ENCODE measurements around the gene ZDHHC5.
A peak's percentile ranks its signal among the peaks of the same experiment; 100 is the strongest.
"Not testable (repeated sequence)": the region's sequence is repeated elsewhere in the genome, so short reads cannot be mapped to it uniquely, and the experiment has no call there.

The ZDHHC5 gene

GRCh38 chr11:57711414-57712255, 43.7 kb downstream of the ZDHHC5 start, which contains the start of gene MED19:
Gene MED19, minus strand, starts transcription at chr11:57712215. Its CDS starts 36 bp downstream, at chr11:57712179.
- H3K4me3 ChIP-seq (ENCODE audit: low read length), result peak within 1 kb of the TSS; percentile 99
- H3K4me1 ChIP-seq (ENCODE audit: control insufficient read depth, insufficient read depth, low read length), result peaks cover 23% of the 10 kb centered on the region
- H3K9ac ChIP-seq (ENCODE audit: low read length), result peak within 1 kb of the TSS; percentile 98
- no peaks in the 10 kb centered on the region for H3K9me3 ChIP-seq (ENCODE audit: control insufficient read depth, low read length)
- no peaks in the 10 kb centered on the region for H3K27me3 ChIP-seq (replicated peaks; ENCODE audit: control insufficient read depth, insufficient read depth, low read length)
- H3K36me3 ChIP-seq (ENCODE audit: control insufficient read depth, insufficient read depth, low read length, severe bottlenecking), result peaks cover under 1% of the 10 kb centered on the region
- DNase-seq (ENCODE audit: low read depth), result peak; percentile 77

- Histone ChIP-seq H3K36me3 (ENCODE audit: control insufficient read depth, insufficient read depth, low read length, severe bottlenecking) (no peaks in the 10 kb centered on the region), H3K4me3 (ENCODE audit: low read length) (peak within 1 kb of the TSS; percentile 99), H3K27me3 (replicated peaks; ENCODE audit: control insufficient read depth, insufficient read depth, low read length) (no peaks in the 10 kb centered on the region), H3K9me3 (ENCODE audit: control insufficient read depth, low read length) (no peaks in the 10 kb centered on the region), H3K9ac (ENCODE audit: low read length) (peak within 1 kb of the TSS; percentile 98), H3K4me1 (ENCODE audit: control insufficient read depth, insufficient read depth, low read length) (peaks cover 23% of the 10 kb centered on the region)
- peak; percentile 99 for DNase-seq (ENCODE audit: low read depth)
Measured at GRCh38 chr11:57712256-57713150, 44.6 kb downstream of the ZDHHC5 start, which contains the start of gene TMX2. Gene TMX2, plus strand, starts transcription at chr11:57712593. Its CDS starts 26 bp downstream, at chr11:57712619.

- Histone ChIP-seq H3K4me1 (ENCODE audit: control insufficient read depth, insufficient read depth, low read length) (peaks cover 23% of the 10 kb centered on the region), H3K27me3 (replicated peaks; ENCODE audit: control insufficient read depth, insufficient read depth, low read length) (no peaks in the 10 kb centered on the region), H3K9me3 (ENCODE audit: control insufficient read depth, low read length) (no peaks in the 10 kb centered on the region), H3K9ac (ENCODE audit: low read length) (peak overlapping the region; percentile 98), H3K36me3 (ENCODE audit: control insufficient read depth, insufficient read depth, low read length, severe bottlenecking) (no peaks in the 10 kb centered on the region), H3K4me3 (ENCODE audit: low read length) (peak overlapping the region; percentile 99)
- DNase-seq (ENCODE audit: low read depth), result no peak
Measured at GRCh38 chr11:57713835-57714234, 45.9 kb downstream of the ZDHHC5 start.

- peaks cover 14% of the 10 kb centered on the region for H3K4me1 ChIP-seq (ENCODE audit: control insufficient read depth, insufficient read depth, low read length)
- not testable (repeated sequence) for H3K9me3 ChIP-seq (ENCODE audit: control insufficient read depth, low read length); H3K4me3 ChIP-seq (ENCODE audit: low read length)
Measured at GRCh38 chr11:57716726-57717125, 48.8 kb downstream of the ZDHHC5 start.

GRCh38 chr11:57727185-57727584, 59.3 kb downstream of the ZDHHC5 start:
- no peaks in the 10 kb centered on the region for H3K27me3 ChIP-seq (replicated peaks; ENCODE audit: control insufficient read depth, insufficient read depth, low read length)
- no peak overlapping the region for H3K4me3 ChIP-seq (ENCODE audit: low read length)
- no peaks in the 10 kb centered on the region for H3K9me3 ChIP-seq (ENCODE audit: control insufficient read depth, low read length)
- peaks cover 5% of the 10 kb centered on the region for H3K36me3 ChIP-seq (ENCODE audit: control insufficient read depth, insufficient read depth, low read length, severe bottlenecking)
- DNase-seq (ENCODE audit: low read depth), result no peak
- peaks cover 4% of the 10 kb centered on the region for H3K4me1 ChIP-seq (ENCODE audit: control insufficient read depth, insufficient read depth, low read length)
- H3K9ac ChIP-seq (ENCODE audit: low read length), result no peak overlapping the region

More at GRCh38 chr11:57716726-57717125, 48.8 kb downstream of the ZDHHC5 start:
- H3K36me3 ChIP-seq (ENCODE audit: control insufficient read depth, insufficient read depth, low read length, severe bottlenecking), result peaks cover 11% of the 10 kb centered on the region
- H3K27me3 ChIP-seq (replicated peaks; ENCODE audit: control insufficient read depth, insufficient read depth, low read length); H3K9ac ChIP-seq (ENCODE audit: low read length); DNase-seq (ENCODE audit: low read depth): not testable (repeated sequence)

- H3K4me1 ChIP-seq (ENCODE audit: control insufficient read depth, insufficient read depth, low read length), result peaks cover 4% of the 10 kb centered on the region
- peaks cover 4% of the 10 kb centered on the region for H3K36me3 ChIP-seq (ENCODE audit: control insufficient read depth, insufficient read depth, low read length, severe bottlenecking)
- H3K27me3 ChIP-seq (replicated peaks; ENCODE audit: control insufficient read depth, insufficient read depth, low read length), result no peaks in the 10 kb centered on the region
- H3K4me3 ChIP-seq (ENCODE audit: low read length), result no peak overlapping the region
- DNase-seq (ENCODE audit: low read depth), result no peak
- no peaks in the 10 kb centered on the region for H3K9me3 ChIP-seq (ENCODE audit: control insufficient read depth, low read length)
- H3K9ac ChIP-seq (ENCODE audit: low read length), result no peak overlapping the region
Measured at GRCh38 chr11:57728829-57729228, 60.9 kb downstream of the ZDHHC5 start.

- H3K4me3 ChIP-seq (ENCODE audit: low read length), result no peak overlapping the region
- peaks cover 1% of the 10 kb centered on the region for H3K36me3 ChIP-seq (ENCODE audit: control insufficient read depth, insufficient read depth, low read length, severe bottlenecking)
- H3K27me3 ChIP-seq (replicated peaks; ENCODE audit: control insufficient read depth, insufficient read depth, low read length), result no peaks in the 10 kb centered on the region
- H3K9me3 ChIP-seq (ENCODE audit: control insufficient read depth, low read length), result no peaks in the 10 kb centered on the region
- no peak overlapping the region for H3K9ac ChIP-seq (ENCODE audit: low read length)
- DNase-seq (ENCODE audit: low read depth), result no peak
- H3K4me1 ChIP-seq (ENCODE audit: control insufficient read depth, insufficient read depth, low read length), result peaks cover 4% of the 10 kb centered on the region
Measured at GRCh38 chr11:57729479-57729878, 61.6 kb downstream of the ZDHHC5 start.

- Histone ChIP-seq H3K9me3 (ENCODE audit: control insufficient read depth, low read length) (no peaks in the 10 kb centered on the region), H3K4me3 (ENCODE audit: low read length) (no peak overlapping the region), H3K9ac (ENCODE audit: low read length) (no peak overlapping the region), H3K27me3 (replicated peaks; ENCODE audit: control insufficient read depth, insufficient read depth, low read length) (no peaks in the 10 kb centered on the region), H3K36me3 (ENCODE audit: control insufficient read depth, insufficient read depth, low read length, severe bottlenecking) (peaks cover 4% of the 10 kb centered on the region), H3K4me1 (ENCODE audit: control insufficient read depth, insufficient read depth, low read length) (no peaks in the 10 kb centered on the region)
- DNase-seq (ENCODE audit: low read depth), result no peak
Measured at GRCh38 chr11:57732661-57733060, 64.7 kb downstream of the ZDHHC5 start.

GRCh38 chr11:57735619-57736298, 67.8 kb downstream of the ZDHHC5 start:
- DNase-seq (ENCODE audit: low read depth), result no peak
- H3K27me3 ChIP-seq (replicated peaks; ENCODE audit: control insufficient read depth, insufficient read depth, low read length), result no peaks in the 10 kb centered on the region
- H3K9ac ChIP-seq (ENCODE audit: low read length), result no peak overlapping the region
- H3K9me3 ChIP-seq (ENCODE audit: control insufficient read depth, low read length), result no peaks in the 10 kb centered on the region
- peaks cover 3% of the 10 kb centered on the region for H3K4me1 ChIP-seq (ENCODE audit: control insufficient read depth, insufficient read depth, low read length)
- peaks cover 28% of the 10 kb centered on the region for H3K36me3 ChIP-seq (ENCODE audit: control insufficient read depth, insufficient read depth, low read length, severe bottlenecking)
- no peak overlapping the region for H3K4me3 ChIP-seq (ENCODE audit: low read length)

- DNase-seq (ENCODE audit: low read depth), result peak; percentile 98
- Histone ChIP-seq H3K9me3 (ENCODE audit: control insufficient read depth, low read length) (no peaks in the 10 kb centered on the region), H3K27me3 (replicated peaks; ENCODE audit: control insufficient read depth, insufficient read depth, low read length) (no peaks in the 10 kb centered on the region), H3K4me1 (ENCODE audit: control insufficient read depth, insufficient read depth, low read length) (peaks cover 42% of the 10 kb centered on the region), H3K36me3 (ENCODE audit: control insufficient read depth, insufficient read depth, low read length, severe bottlenecking) (peaks cover 59% of the 10 kb centered on the region), H3K4me3 (ENCODE audit: low read length) (peak within 1 kb of the TSS; percentile 98), H3K9ac (ENCODE audit: low read length) (peak within 1 kb of the TSS; percentile 98)
Measured at GRCh38 chr11:57741132-57742086, 73.5 kb downstream of the ZDHHC5 start, which contains the start of gene SELENOH. Gene SELENOH, plus strand, starts transcription at chr11:57741491. Its CDS starts 105 bp downstream, at chr11:57741596.

Measured in adipocyte (in vitro differentiated cells).